Measurements from ENCODE around the gene GPD2.
"Not testable (repeated sequence)": the region's sequence is repeated elsewhere in the genome, so short reads cannot be mapped to it uniquely, and the experiment has no call there.

The GPD2 gene

GRCh38 chr2:156476021-156476849, 40.1 kb downstream of the GPD2 start:
- DNase-seq (ENCODE audit: low read depth): no peak

GRCh38 chr2:156476850-156477206, 40.6 kb downstream of the GPD2 start:
- DNase-seq (ENCODE audit: low read depth): no peak

- DNase-seq (ENCODE audit: low read depth): no peak
Measured at GRCh38 chr2:156480376-156480775, 44.2 kb downstream of the GPD2 start.

- DNase-seq (ENCODE audit: low read depth): no peak
Measured at GRCh38 chr2:156481312-156481711, 45.1 kb downstream of the GPD2 start.

- DNase-seq (ENCODE audit: low read depth): no peak
Measured at GRCh38 chr2:156483741-156484173, 47.6 kb downstream of the GPD2 start.

- DNase-seq (ENCODE audit: low read depth): no peak
Measured at GRCh38 chr2:156486147-156486546, 50.0 kb downstream of the GPD2 start.

- DNase-seq (ENCODE audit: low read depth): no peak
Measured at GRCh38 chr2:156486614-156487013, 50.4 kb downstream of the GPD2 start.

- DNase-seq (ENCODE audit: low read depth): no peak
Measured at GRCh38 chr2:156489195-156489594, 53.0 kb downstream of the GPD2 start.

GRCh38 chr2:156489750-156490465, 53.7 kb downstream of the GPD2 start:
- DNase-seq (ENCODE audit: low read depth): no peak

GRCh38 chr2:156490466-156490840, 54.3 kb downstream of the GPD2 start:
- DNase-seq (ENCODE audit: low read depth): no peak

- DNase-seq (ENCODE audit: low read depth): no peak
Measured at GRCh38 chr2:156491176-156491575, 55.0 kb downstream of the GPD2 start.

GRCh38 chr2:156492979-156493378, 56.8 kb downstream of the GPD2 start:
- no peak for DNase-seq (ENCODE audit: low read depth)

GRCh38 chr2:156495998-156496397, 59.8 kb downstream of the GPD2 start:
- DNase-seq (ENCODE audit: low read depth): not testable (repeated sequence)

GRCh38 chr2:156505696-156506095, 69.5 kb downstream of the GPD2 start:
- no peak for DNase-seq (ENCODE audit: low read depth)

GRCh38 chr2:156511122-156511521, 74.9 kb downstream of the GPD2 start:
- DNase-seq (ENCODE audit: low read depth): no peak

- DNase-seq (ENCODE audit: low read depth): no peak
Measured at GRCh38 chr2:156511803-156512202, 75.6 kb downstream of the GPD2 start.

- DNase-seq (ENCODE audit: low read depth): no peak
Measured at GRCh38 chr2:156512451-156512850, 76.3 kb downstream of the GPD2 start.

GRCh38 chr2:156513219-156513618, 77.0 kb downstream of the GPD2 start:
- no peak for DNase-seq (ENCODE audit: low read depth)

GRCh38 chr2:156517419-156517818, 81.2 kb downstream of the GPD2 start:
- DNase-seq (ENCODE audit: low read depth): no peak

- no peak for DNase-seq (ENCODE audit: low read depth)
Measured at GRCh38 chr2:156518138-156518537, 82.0 kb downstream of the GPD2 start.

GRCh38 chr2:156522864-156523440, 86.8 kb downstream of the GPD2 start:
- DNase-seq (ENCODE audit: low read depth): no peak

- DNase-seq (ENCODE audit: low read depth): no peak
Measured at GRCh38 chr2:156526950-156527636, 90.9 kb downstream of the GPD2 start.

- DNase-seq (ENCODE audit: low read depth): not testable (repeated sequence)
Measured at GRCh38 chr2:156528583-156528982, 92.4 kb downstream of the GPD2 start.

Data from stimulated activated CD8-positive, alpha-beta memory T cell treated with anti-CD3 and anti-CD28 coated beads, Interleukin-15, amount 100 ng/mL, for 1 hour (primary cell).